Mucosa of stomach (tissue), 1 donor: ENCODE results near the gene FAM222A.

Experiments used
- H3K27me3 ChIP-seq: one replicate; pipeline ENCODE4 v1.7.0; 2013; ENCODE audit warnings: mild to moderate bottlenecking, low read length; ENCODE audit not compliant: control insufficient read depth, insufficient read depth
- H3K36me3 ChIP-seq: one replicate; pipeline ENCODE4 v1.7.0; 2013; ENCODE audit warnings: low read length; ENCODE audit not compliant: control insufficient read depth, insufficient read depth
- H3K4me1 ChIP-seq: one replicate; pipeline ENCODE4 v1.7.0; 2013; ENCODE audit warnings: mild to moderate bottlenecking, low read length; ENCODE audit not compliant: control insufficient read depth, insufficient read depth
- H3K4me3 ChIP-seq: one replicate; pipeline ENCODE4 v1.7.0; 2013; ENCODE audit warnings: low read length
- H3K9ac ChIP-seq: one replicate; pipeline ENCODE4 v1.7.0; 2013; ENCODE audit warnings: mild to moderate bottlenecking, low read length, moderate library complexity
- H3K9me3 ChIP-seq: one replicate; pipeline ENCODE4 v1.7.0; 2013; ENCODE audit warnings: mild to moderate bottlenecking, low read length, moderate library complexity; ENCODE audit not compliant: control insufficient read depth
- donor health status: Pancreatic carcinoma.

The FAM222A gene

GRCh38 chr12:109763201-109763841 lies 49.7 kb downstream of the FAM222A start:
- H3K27me3 ChIP-seq = no peaks in the 10 kb centered on the region
- no peak overlapping the region for H3K9ac ChIP-seq
- no peaks in the 10 kb centered on the region for H3K36me3 ChIP-seq
- no peaks in the 10 kb centered on the region for H3K9me3 ChIP-seq
- peaks cover 18% of the 10 kb centered on the region for H3K4me1 ChIP-seq
- H3K4me3 ChIP-seq = no peak overlapping the region

DNA sequence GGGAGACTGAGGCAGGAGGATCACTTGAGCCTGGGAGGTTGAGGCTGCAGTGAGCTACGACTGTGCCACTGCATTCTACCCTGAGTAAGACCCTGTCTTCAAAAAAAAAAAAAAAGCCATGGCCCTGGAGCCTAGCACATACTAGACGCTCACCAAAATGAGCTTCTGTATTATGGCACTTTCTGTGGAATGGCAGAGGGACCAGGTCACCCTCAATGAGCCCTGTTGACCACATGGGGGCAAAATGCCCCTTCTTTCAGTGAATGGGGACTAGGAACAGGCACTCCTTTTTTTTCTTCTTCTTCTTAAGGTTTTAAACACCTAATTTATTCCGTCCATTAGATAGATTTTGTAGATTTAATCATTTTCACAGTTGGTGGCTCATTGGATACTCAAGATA lies 50.5 kb downstream of the FAM222A start:
- Histone ChIP-seq H3K9me3 (no peaks in the 10 kb centered on the region), H3K27me3 (no peaks in the 10 kb centered on the region), H3K4me3 (no peak overlapping the region), H3K9ac (no peak overlapping the region), H3K36me3 (no peaks in the 10 kb centered on the region), H3K4me1 (peaks cover 18% of the 10 kb centered on the region)

DNA sequence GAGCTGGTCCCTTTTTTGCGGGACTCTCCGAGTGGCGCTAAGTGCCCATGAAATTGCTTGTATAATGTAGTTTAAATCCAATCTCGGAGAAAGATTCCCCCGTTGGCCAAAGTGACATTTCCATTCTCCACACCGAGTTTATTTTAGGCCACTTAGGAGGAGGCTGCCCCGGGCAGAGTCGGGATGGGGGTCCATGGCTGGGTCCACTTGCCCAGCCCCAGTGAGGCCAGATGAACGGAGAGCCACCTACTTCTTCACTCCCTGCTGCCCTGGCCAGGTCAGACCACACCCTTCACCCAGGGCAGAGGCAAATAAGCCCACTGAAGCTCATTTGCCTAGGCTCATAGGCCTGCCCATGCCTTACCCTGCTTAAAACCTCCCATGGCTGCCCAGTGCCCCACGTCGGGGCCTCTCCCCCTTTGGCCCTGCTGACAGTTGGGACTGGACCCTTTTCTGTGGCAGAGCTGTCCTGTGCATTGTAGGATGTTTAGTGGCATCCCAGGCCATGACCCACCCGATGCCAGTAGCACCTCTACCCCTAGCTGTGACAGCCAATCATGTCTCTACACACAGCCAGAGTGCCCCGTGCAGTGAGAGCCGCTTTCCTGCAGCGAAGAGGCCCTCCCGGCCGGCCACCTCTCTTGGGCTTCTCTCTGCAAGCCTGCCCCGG lies 51.3 kb downstream of the FAM222A start:
- H3K27me3 ChIP-seq = no peaks in the 10 kb centered on the region
- H3K9me3 ChIP-seq = no peaks in the 10 kb centered on the region
- H3K4me3 ChIP-seq = no peak overlapping the region
- no peaks in the 10 kb centered on the region for H3K36me3 ChIP-seq
- H3K4me1 ChIP-seq = peaks cover 17% of the 10 kb centered on the region
- no peak overlapping the region for H3K9ac ChIP-seq

DNA sequence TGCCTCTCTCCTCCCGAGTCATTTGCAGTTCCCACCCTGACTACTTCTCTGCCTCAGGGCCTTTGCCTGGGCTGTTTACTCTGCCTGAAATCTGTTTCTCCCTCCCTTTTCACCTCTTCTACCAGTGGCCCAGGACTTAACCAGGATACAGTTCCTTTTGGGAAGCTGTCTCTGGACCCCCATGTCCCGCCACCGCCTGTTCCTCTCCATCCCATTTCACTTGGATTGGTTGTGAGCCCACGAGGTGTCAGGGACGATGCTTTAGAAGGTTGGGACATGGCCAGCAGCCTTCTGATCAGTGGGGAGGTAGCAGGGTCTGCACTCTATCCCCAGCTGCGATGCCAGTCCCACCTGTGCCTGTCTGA lies 51.8 kb downstream of the FAM222A start:
- Histone ChIP-seq H3K4me3 (no peak overlapping the region), H3K4me1 (peaks cover 12% of the 10 kb centered on the region), H3K9ac (no peak overlapping the region), H3K36me3 (no peaks in the 10 kb centered on the region), H3K9me3 (no peaks in the 10 kb centered on the region), H3K27me3 (no peaks in the 10 kb centered on the region)

DNA sequence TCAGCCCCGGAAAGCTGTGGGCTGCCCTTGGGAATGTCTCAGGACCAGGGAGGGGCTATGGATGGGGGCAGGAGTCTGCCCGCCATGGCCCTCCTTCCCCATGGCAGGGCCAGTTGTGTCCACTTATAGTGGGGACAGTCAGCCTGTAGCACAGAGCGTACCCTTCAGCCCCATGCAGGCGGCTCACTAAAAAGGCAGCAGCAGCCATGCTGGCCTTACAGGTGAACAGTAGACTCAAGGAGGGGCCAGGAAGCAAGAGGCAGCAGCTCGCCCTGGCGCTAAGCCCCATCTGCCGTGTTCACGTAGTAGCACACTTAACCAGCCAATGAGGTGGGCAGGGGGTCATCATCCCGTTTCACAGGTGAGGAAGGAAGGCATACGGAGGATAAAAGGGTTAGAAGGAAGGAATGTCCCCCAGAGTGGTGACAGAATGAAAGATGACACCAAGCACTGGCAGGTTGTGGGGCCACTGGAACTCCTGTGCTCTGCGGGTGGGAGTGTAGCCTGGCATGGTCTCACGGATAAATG lies 52.7 kb downstream of the FAM222A start:
- H3K4me3 ChIP-seq = no peak overlapping the region
- no peak overlapping the region for H3K9ac ChIP-seq
- no peaks in the 10 kb centered on the region for H3K9me3 ChIP-seq
- H3K4me1 ChIP-seq = peaks cover 4% of the 10 kb centered on the region
- H3K27me3 ChIP-seq = no peaks in the 10 kb centered on the region
- no peaks in the 10 kb centered on the region for H3K36me3 ChIP-seq

DNA sequence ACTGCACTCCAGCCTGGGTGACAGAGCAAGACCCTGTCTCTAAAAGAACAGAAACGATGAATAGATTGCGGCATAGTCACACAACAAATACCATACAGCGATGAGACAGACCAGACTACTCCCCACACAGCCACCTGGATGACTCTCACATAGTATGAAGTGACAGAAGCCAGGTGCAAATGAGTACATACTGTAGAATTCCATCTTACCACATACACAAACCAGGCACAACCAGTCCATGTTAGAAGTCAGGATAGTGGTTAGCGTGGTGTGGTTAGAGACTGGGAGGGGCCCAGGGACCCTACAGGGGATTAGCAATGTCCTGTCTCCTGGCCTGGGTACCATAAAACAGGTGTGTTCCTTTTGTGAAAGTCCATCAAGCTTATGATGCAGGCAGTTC lies 53.8 kb downstream of the FAM222A start:
- H3K27me3 ChIP-seq = no peaks in the 10 kb centered on the region
- no peak overlapping the region for H3K9ac ChIP-seq
- H3K9me3 ChIP-seq = no peaks in the 10 kb centered on the region
- no peaks in the 10 kb centered on the region for H3K36me3 ChIP-seq
- H3K4me1 ChIP-seq = peaks cover 4% of the 10 kb centered on the region
- H3K4me3 ChIP-seq = no peak overlapping the region

DNA sequence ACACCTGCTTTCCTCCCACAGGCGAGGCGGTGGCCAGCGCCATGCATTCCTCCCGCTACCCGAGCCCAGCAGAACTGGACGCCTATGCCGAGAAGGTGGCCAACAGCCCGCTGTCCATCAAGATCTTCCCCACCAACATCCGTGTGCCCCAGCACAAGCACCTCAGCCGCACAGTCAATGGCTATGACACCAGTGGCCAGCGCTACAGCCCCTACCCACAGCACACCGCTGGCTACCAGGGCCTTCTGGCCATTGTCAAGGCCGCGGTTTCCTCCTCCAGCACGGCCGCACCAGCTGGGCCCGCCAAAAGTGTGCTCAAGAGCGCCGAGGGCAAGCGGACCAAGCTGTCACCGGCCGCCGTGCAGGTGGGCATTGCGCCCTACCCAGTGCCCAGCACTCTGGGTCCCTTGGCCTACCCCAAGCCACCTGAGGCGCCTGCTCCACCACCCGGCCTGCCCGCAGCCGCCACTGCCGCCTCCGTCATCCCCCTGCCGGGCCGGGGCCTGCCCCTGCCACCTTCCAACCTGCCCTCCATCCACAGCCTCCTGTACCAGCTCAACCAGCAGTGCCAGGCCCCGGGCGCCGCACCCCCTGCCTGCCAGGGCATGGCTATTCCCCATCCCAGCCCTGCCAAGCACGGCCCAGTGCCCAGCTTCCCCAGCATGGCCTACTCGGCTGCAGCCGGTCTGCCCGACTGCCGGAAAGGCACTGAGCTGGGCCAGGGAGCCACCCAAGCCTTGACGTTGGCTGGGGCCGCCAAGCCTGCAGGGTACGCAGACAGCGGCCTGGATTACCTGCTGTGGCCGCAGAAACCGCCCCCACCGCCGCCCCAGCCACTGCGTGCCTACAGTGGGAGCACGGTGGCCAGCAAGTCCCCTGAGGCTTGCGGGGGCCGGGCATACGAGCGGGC lies 54.6 kb downstream of the FAM222A start:
- Histone ChIP-seq H3K4me1 (peaks cover 9% of the 10 kb centered on the region), H3K36me3 (no peaks in the 10 kb centered on the region), H3K4me3 (no peak overlapping the region), H3K9ac (no peak overlapping the region), H3K27me3 (no peaks in the 10 kb centered on the region), H3K9me3 (no peaks in the 10 kb centered on the region)

DNA sequence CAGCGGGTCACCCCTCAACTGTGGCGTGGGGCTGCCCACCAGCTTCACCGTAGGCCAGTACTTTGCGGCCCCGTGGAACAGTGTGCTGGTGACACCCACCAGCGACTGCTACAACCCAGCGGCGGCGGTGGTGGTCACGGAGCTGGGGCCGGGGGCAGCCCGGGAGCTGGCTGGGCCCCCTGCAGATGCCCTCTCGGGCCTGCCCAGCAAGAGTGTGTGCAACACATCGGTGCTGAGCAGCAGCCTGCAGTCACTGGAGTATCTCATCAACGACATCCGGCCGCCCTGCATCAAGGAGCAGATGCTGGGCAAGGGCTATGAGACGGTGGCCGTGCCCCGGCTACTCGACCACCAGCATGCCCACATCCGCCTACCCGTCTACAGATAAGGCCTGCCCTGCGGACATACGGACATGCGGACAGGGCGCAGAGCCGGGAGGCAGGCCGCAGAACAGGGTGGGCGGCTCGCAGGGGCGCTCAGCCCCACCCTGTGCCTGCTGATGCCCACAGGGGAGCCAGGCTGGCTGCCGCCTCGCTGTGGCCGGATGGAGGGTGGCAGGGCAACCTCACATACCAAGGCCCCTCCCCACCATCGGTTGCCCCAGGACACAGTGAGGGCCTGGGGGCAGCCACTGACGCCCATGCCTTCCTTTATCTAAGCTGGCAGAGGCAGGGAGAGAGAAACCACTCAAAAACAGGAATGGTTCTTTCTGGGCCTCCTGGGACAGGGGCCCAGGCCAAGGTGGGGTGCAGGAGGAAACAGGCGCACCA lies 55.5 kb downstream of the FAM222A start:
- Histone ChIP-seq H3K4me1 (peaks cover 12% of the 10 kb centered on the region), H3K4me3 (no peak overlapping the region), H3K9ac (no peak overlapping the region), H3K9me3 (no peaks in the 10 kb centered on the region), H3K36me3 (no peaks in the 10 kb centered on the region), H3K27me3 (no peaks in the 10 kb centered on the region)

GRCh38 chr12:109770104-109770860 lies 56.7 kb downstream of the FAM222A start:
- Histone ChIP-seq H3K4me1 (peaks cover 12% of the 10 kb centered on the region), H3K4me3 (no peak overlapping the region), H3K9me3 (no peaks in the 10 kb centered on the region), H3K27me3 (no peaks in the 10 kb centered on the region), H3K9ac (no peak overlapping the region), H3K36me3 (no peaks in the 10 kb centered on the region)

- H3K27me3 ChIP-seq = no peaks in the 10 kb centered on the region
- no peaks in the 10 kb centered on the region for H3K36me3 ChIP-seq
- H3K4me1 ChIP-seq = peaks cover 12% of the 10 kb centered on the region
- no peak overlapping the region for H3K4me3 ChIP-seq
- no peak overlapping the region for H3K9ac ChIP-seq
- H3K9me3 ChIP-seq = no peaks in the 10 kb centered on the region
These were observed 57.4 kb downstream of the FAM222A start for GRCh38 chr12:109770861-109771670.
